Fibroblast of the aortic adventitia (primary cell): ENCODE results near the gene GATA1. TPM values are rescaled to one million over a fixed set of nuclear protein-coding genes. Genes with fewer than 3 reads are reported as not detected.

ENCODE experiments used
- DNase-seq: peaks from one replicate; pipeline ENCODE4 v3.0.0-alpha.2; 2010; ENCODE audit warnings: low read depth
- H3K4me3 ChIP-seq: 2 replicates; pipeline ENCODE4 v1.5.1; 2011; ENCODE audit warnings: low read depth, mild to moderate bottlenecking, control low read depth, low read length, moderate library complexity
- total RNA-seq: library from RNA; depleted of rRNA; stranded (reverse); fragments of >200 nt; gene quantifications from 2 replicates; pipeline ENCODE4 v1.2.3, GENCODE V29; 2012; ENCODE audit warnings: low replicate concordance
- TF ChIP-seq, protein P1 (sequence below): IDR thresholded peaks from 2 replicates; pipeline ENCODE4 v1.5.1; 2011; ENCODE audit warnings: mild to moderate bottlenecking, low read length, control low read depth, inconsistent platforms; ENCODE audit not compliant: insufficient read depth

Gene GATA1
- total RNA-seq, 1 donor: not detected

GRCh38 chrX:48761674-48762471, 24.5 kb upstream of the GATA1 start, which contains the start of gene GLOD5:
TSS of gene GLOD5 (plus strand) at chrX:48761747. CDS start at chrX:48761791, 44 bp downstream.
- TF ChIP-seq, protein P1, sequence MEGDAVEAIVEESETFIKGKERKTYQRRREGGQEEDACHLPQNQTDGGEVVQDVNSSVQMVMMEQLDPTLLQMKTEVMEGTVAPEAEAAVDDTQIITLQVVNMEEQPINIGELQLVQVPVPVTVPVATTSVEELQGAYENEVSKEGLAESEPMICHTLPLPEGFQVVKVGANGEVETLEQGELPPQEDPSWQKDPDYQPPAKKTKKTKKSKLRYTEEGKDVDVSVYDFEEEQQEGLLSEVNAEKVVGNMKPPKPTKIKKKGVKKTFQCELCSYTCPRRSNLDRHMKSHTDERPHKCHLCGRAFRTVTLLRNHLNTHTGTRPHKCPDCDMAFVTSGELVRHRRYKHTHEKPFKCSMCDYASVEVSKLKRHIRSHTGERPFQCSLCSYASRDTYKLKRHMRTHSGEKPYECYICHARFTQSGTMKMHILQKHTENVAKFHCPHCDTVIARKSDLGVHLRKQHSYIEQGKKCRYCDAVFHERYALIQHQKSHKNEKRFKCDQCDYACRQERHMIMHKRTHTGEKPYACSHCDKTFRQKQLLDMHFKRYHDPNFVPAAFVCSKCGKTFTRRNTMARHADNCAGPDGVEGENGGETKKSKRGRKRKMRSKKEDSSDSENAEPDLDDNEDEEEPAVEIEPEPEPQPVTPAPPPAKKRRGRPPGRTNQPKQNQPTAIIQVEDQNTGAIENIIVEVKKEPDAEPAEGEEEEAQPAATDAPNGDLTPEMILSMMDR: peak; percentile 13

DNA sequence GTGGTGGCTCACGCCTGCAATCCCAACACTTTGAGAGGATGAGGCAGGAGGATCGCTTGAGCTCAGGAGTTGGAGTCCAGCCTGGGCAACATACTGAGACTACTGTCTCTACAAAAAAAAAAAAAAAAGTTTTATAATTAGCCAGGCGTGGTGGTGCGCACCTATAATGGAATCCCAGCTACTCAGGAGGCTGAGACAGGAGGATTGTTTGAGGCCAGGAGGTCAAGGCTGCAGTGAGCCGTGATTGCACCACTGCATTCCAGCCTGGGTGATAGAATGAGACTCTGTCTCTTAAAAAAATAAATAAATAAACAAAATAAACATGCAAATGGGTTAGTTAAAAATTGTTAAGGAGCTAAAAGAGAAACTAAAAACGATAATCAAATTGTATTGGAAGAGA, 17.2 kb upstream of the GATA1 start:
- TF ChIP-seq, protein P1: no peak
- no peak for DNase-seq
- no peak overlapping the region for H3K4me3 ChIP-seq

More at GRCh38 chrX:48761674-48762471, 24.5 kb upstream of the GATA1 start, which contains the start of gene GLOD5:
- DNase-seq: no peak
- no peak within 1 kb of the TSS for H3K4me3 ChIP-seq

GRCh38 chrX:48770296-48770695, 16.1 kb upstream of the GATA1 start:
- H3K4me3 ChIP-seq: no peak overlapping the region
- TF ChIP-seq, protein P1: no peak
- DNase-seq: no peak

GRCh38 chrX:48772602-48773001, 13.8 kb upstream of the GATA1 start:
- TF ChIP-seq, protein P1: no peak
- no peak for DNase-seq
- H3K4me3 ChIP-seq: no peak overlapping the region

- H3K4me3 ChIP-seq: no peak overlapping the region
- TF ChIP-seq, protein P1: no peak
- no peak for DNase-seq
Observed at GRCh38 chrX:48776818-48777439, 9.5 kb upstream of the GATA1 start.

DNA sequence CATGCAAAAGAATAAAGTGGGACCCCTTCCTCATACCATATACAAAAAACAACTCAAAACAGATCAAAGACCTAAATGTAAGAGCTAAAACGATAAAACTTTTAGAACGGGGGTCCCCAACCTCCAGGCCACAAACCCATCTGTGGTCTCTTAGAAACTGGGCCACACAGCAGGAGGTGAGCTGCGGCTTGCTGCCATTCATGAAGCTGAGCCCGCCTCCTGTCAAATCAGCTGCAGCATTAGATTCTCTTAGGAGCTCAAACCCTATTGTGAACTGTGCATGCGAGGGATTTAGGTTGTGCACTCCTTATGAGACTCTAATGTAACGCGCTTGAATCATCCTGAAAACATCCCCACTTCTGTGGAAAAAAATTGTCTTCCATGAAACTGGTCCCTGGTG, 7.0 kb upstream of the GATA1 start:
- TF ChIP-seq, protein P1: no peak
- H3K4me3 ChIP-seq: no peak overlapping the region
- no peak for DNase-seq
